ENCODE data around the gene CFAP47. TPM values are rescaled to one million over a fixed set of nuclear protein-coding genes. Genes with fewer than 3 reads are reported as not detected.
"Not testable (repeated sequence)": the region's sequence is repeated elsewhere in the genome, so short reads cannot be mapped to it uniquely, and the experiment has no call there.

The CFAP47 gene
- total and polyA plus RNA-seq, 2 of the 13 experiments (the other 11 are each of a cell fraction or from before 2014, with no cell fraction given), result not detected

DNA sequence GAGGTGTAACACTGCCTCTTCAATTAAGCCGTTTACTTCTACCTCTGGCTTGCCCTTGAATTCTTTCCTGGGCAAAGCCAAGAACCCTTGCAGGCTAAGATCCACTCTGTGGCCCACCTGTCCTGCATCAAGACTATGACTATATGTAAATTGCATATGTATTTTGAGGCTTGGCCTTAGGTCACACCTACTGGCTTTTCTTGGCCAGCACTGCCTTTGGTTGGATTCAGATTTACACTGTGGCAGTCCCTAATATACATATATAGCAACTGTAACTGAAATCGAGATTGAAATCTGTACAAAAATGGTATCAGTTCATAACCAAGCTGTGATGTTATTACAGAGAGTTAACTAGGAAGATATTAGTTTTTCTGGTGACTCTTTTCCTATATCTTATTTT, 151.5 kb downstream of the CFAP47 start (continued):
- TF ChIP-seq BRF2 (CRISPR knock-in tag; IDR thresholded peaks at IDR 0.05), result no peak
- TF ChIP-seq NFKB2 (CRISPR knock-in tag; IDR thresholded peaks at IDR 0.05; ENCODE audit: borderline replicate concordance), result no peak
- no peak for TF ChIP-seq HOXD1 (CRISPR knock-in tag; IDR thresholded peaks at IDR 0.05)
- TF ChIP-seq ZNF687 (CRISPR knock-in tag; IDR thresholded peaks at IDR 0.05), result no peak
- no peak for TF ChIP-seq JUND (CRISPR knock-in tag; IDR thresholded peaks at IDR 0.05)
- no peak for TF ChIP-seq NBN (conservative IDR thresholded peaks at IDR 0.05)
- TF ChIP-seq HMGA1 (CRISPR knock-in tag; conservative IDR thresholded peaks at IDR 0.05), result no peak
- no peak for TF ChIP-seq KDM5A (IDR thresholded peaks at IDR 0.05; ENCODE audit: borderline replicate concordance, low read length)
- TF ChIP-seq SIX4 (CRISPR knock-in tag; IDR thresholded peaks at IDR 0.05), result no peak
- no peak for TF ChIP-seq ZFAT (CRISPR knock-in tag; conservative IDR thresholded peaks at IDR 0.05)
- TF ChIP-seq CTCF (CRISPR knock-in tag; IDR thresholded peaks at IDR 0.05), result no peak

GRCh38 chrX:36075009-36075408, 155.5 kb downstream of the CFAP47 start:
- FAIRE-seq, result not testable (repeated sequence)
- 47% methylated on average over 5 of the region's 5 CpGs for WGBS (ENCODE audit: low lambda C conversion rate)

More at GRCh38 chrX:36075009-36075408, 155.5 kb downstream of the CFAP47 start:
- H3K9me3 ChIP-seq (ENCODE audit: low read length); H4K20me1 ChIP-seq (ENCODE audit: insufficient read depth, low read length); in situ Hi-C loops (cut with HindIII; ENCODE audit: extremely low pct_ligation_motif_present, low pct_unique_long_range_greater_than_20kb); H3K79me2 ChIP-seq (ENCODE audit: insufficient read depth, low read length); H3K4me1 ChIP-seq (ENCODE audit: insufficient read depth, low read length); CTCF ChIA-PET (ENCODE audit: low intra/inter-chr PET ratio, low total read pairs); H3K4me3 ChIP-seq (replicated peaks in 1 of 3; ENCODE audit: insufficient read depth in 1 of 3, low read depth in 2 of 3, low read length in 3 of 3); ATAC-seq; H2AFZ ChIP-seq (ENCODE audit: low read length); BruUV-seq (replicated peaks); H3K27me3 ChIP-seq (ENCODE audit: control insufficient read depth in 1 of 2, insufficient read depth in 2 of 2, low read length in 2 of 2); DNase-seq (ENCODE audit: low spot score); H3K36me3 ChIP-seq (replicated peaks in 1 of 2; ENCODE audit: control insufficient read depth in 1 of 2, insufficient read depth in 2 of 2, low read length in 2 of 2); intact Hi-C loops (cut with micrococcal nuclease; ENCODE audit: unreplicated experiment); H3K27ac ChIP-seq (ENCODE audit: extremely low read length, insufficient read depth, low read length); POLR2A ChIA-PET; H3K9ac ChIP-seq (ENCODE audit: insufficient read depth, low read depth, low read length); H3K4me2 ChIP-seq (ENCODE audit: low read depth, low read length): not testable (repeated sequence)

All from HepG2 (cell line).